ENCODE measurements around the gene SCN4A. TPM values are rescaled to one million over a fixed set of nuclear protein-coding genes. Genes with fewer than 3 reads are reported as not detected.

Gene SCN4A
- total and polyA plus RNA-seq, 2 of the 13 experiments (the other 11 are each of a cell fraction or from before 2014, with no cell fraction given), result 0.02 to 0.03 TPM

DNA sequence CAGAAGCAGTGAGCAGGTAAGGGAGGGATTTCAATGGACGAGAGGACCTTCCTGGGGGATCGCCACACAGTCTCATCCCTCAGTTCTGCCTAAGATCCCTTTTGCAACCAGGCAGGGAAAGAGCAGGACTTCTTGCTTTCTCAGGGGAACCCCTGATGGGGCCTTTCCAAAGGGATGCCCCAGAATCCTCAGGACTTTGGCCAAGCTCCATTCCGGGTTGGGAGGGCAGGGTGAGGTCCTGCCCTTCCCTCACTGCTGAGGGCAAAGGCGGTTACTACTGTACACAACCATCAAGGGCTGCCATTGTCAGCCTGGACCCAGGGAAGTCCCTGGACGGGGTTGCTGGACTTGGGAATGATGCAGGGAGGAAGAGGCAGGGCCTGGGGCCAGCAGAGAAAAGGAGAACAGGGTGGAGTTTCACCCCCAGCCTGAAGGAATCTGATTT, 35.1 kb upstream of the SCN4A start (continued):
- TF ChIP-seq, protein P1, sequence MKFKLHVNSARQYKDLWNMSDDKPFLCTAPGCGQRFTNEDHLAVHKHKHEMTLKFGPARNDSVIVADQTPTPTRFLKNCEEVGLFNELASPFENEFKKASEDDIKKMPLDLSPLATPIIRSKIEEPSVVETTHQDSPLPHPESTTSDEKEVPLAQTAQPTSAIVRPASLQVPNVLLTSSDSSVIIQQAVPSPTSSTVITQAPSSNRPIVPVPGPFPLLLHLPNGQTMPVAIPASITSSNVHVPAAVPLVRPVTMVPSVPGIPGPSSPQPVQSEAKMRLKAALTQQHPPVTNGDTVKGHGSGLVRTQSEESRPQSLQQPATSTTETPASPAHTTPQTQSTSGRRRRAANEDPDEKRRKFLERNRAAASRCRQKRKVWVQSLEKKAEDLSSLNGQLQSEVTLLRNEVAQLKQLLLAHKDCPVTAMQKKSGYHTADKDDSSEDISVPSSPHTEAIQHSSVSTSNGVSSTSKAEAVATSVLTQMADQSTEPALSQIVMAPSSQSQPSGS (CRISPR knock-in tag; IDR thresholded peaks at IDR 0.05), result no peak
- TF ChIP-seq, protein P2, sequence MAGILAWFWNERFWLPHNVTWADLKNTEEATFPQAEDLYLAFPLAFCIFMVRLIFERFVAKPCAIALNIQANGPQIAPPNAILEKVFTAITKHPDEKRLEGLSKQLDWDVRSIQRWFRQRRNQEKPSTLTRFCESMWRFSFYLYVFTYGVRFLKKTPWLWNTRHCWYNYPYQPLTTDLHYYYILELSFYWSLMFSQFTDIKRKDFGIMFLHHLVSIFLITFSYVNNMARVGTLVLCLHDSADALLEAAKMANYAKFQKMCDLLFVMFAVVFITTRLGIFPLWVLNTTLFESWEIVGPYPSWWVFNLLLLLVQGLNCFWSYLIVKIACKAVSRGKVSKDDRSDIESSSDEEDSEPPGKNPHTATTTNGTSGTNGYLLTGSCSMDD (CRISPR knock-in tag; IDR thresholded peaks at IDR 0.05), result no peak
- TF ChIP-seq ZNF839 (CRISPR knock-in tag; IDR thresholded peaks at IDR 0.05; ENCODE audit: borderline replicate concordance), result no peak
- TF ChIP-seq, protein P3, sequence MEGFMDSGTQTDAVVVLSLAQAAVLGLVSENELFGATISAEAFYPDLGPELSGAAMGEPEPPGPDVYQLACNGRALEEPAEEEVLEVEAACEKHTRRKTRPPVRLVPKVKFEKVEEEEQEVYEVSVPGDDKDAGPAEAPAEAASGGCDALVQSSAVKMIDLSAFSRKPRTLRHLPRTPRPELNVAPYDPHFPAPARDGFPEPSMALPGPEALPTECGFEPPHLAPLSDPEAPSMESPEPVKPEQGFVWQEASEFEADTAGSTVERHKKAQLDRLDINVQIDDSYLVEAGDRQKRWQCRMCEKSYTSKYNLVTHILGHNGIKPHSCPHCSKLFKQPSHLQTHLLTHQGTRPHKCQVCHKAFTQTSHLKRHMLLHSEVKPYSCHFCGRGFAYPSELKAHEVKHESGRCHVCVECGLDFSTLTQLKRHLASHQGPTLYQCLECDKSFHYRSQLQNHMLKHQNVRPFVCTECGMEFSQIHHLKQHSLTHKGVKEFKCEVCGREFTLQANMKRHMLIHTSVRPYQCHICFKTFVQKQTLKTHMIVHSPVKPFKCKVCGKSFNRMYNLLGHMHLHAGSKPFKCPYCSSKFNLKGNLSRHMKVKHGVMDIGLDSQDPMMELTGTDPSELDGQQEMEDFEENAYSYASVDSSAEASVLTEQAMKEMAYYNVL (CRISPR knock-in tag; IDR thresholded peaks at IDR 0.05; ENCODE audit: borderline replicate concordance), result peak; percentile 51; the same call in 1 of the 2 replicates
- TF ChIP-seq EP300 (IDR thresholded peaks at IDR 0.05; ENCODE audit: low read depth in 2 of 2, low read length in 2 of 2), result peak in 1 of 2 experiments; percentile 25; a peak in 1 of 4 replicates
- TF ChIP-seq EP300 (CRISPR knock-in tag; IDR thresholded peaks at IDR 0.05; ENCODE audit: borderline replicate concordance), result no peak
- 0 out of 2 replicates have a peak, but pooled peaks have one; percentile 68 for TF ChIP-seq HNRNPL (IDR thresholded peaks at IDR 0.05; ENCODE audit: low read depth, low read length)
- no peak for TF ChIP-seq ISL2 (CRISPR knock-in tag; IDR thresholded peaks at IDR 0.05)
- TF ChIP-seq CC2D1A (CRISPR knock-in tag; IDR thresholded peaks at IDR 0.05), result no peak
- TF ChIP-seq, protein P4, sequence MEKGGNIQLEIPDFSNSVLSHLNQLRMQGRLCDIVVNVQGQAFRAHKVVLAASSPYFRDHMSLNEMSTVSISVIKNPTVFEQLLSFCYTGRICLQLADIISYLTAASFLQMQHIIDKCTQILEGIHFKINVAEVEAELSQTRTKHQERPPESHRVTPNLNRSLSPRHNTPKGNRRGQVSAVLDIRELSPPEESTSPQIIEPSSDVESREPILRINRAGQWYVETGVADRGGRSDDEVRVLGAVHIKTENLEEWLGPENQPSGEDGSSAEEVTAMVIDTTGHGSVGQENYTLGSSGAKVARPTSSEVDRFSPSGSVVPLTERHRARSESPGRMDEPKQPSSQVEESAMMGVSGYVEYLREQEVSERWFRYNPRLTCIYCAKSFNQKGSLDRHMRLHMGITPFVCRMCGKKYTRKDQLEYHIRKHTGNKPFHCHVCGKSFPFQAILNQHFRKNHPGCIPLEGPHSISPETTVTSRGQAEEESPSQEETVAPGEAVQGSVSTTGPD (CRISPR knock-in tag; IDR thresholded peaks at IDR 0.05), result no peak
- TF ChIP-seq, protein P5, sequence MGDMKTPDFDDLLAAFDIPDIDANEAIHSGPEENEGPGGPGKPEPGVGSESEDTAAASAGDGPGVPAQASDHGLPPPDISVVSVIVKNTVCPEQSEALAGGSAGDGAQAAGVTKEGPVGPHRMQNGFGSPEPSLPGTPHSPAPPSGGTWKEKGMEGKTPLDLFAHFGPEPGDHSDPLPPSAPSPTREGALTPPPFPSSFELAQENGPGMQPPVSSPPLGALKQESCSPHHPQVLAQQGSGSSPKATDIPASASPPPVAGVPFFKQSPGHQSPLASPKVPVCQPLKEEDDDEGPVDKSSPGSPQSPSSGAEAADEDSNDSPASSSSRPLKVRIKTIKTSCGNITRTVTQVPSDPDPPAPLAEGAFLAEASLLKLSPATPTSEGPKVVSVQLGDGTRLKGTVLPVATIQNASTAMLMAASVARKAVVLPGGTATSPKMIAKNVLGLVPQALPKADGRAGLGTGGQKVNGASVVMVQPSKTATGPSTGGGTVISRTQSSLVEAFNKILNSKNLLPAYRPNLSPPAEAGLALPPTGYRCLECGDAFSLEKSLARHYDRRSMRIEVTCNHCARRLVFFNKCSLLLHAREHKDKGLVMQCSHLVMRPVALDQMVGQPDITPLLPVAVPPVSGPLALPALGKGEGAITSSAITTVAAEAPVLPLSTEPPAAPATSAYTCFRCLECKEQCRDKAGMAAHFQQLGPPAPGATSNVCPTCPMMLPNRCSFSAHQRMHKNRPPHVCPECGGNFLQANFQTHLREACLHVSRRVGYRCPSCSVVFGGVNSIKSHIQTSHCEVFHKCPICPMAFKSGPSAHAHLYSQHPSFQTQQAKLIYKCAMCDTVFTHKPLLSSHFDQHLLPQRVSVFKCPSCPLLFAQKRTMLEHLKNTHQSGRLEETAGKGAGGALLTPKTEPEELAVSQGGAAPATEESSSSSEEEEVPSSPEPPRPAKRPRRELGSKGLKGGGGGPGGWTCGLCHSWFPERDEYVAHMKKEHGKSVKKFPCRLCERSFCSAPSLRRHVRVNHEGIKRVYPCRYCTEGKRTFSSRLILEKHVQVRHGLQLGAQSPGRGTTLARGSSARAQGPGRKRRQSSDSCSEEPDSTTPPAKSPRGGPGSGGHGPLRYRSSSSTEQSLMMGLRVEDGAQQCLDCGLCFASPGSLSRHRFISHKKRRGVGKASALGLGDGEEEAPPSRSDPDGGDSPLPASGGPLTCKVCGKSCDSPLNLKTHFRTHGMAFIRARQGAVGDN (CRISPR knock-in tag; IDR thresholded peaks at IDR 0.05), result peak; percentile 65
- TF ChIP-seq, protein P6, sequence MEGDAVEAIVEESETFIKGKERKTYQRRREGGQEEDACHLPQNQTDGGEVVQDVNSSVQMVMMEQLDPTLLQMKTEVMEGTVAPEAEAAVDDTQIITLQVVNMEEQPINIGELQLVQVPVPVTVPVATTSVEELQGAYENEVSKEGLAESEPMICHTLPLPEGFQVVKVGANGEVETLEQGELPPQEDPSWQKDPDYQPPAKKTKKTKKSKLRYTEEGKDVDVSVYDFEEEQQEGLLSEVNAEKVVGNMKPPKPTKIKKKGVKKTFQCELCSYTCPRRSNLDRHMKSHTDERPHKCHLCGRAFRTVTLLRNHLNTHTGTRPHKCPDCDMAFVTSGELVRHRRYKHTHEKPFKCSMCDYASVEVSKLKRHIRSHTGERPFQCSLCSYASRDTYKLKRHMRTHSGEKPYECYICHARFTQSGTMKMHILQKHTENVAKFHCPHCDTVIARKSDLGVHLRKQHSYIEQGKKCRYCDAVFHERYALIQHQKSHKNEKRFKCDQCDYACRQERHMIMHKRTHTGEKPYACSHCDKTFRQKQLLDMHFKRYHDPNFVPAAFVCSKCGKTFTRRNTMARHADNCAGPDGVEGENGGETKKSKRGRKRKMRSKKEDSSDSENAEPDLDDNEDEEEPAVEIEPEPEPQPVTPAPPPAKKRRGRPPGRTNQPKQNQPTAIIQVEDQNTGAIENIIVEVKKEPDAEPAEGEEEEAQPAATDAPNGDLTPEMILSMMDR (CRISPR knock-in tag; IDR thresholded peaks at IDR 0.05), result peak; percentile 14; the same call in 1 of the 2 replicates
- no peak for TF ChIP-seq MAZ (IDR thresholded peaks at IDR 0.05; ENCODE audit: borderline replicate concordance, low read depth, low read length)
- TF ChIP-seq MAZ (CRISPR knock-in tag; IDR thresholded peaks at IDR 0.05; ENCODE audit: low read depth), result no peak
- 0 out of 2 replicates have a peak, but pooled peaks have one; percentile 30 for TF ChIP-seq MIER2 (CRISPR knock-in tag; IDR thresholded peaks at IDR 0.05)
- TF ChIP-seq PHF5A (CRISPR knock-in tag; IDR thresholded peaks at IDR 0.05; ENCODE audit: low read depth, unreplicated experiment), result no peak
- no peak for TF ChIP-seq ZNF451 (CRISPR knock-in tag; IDR thresholded peaks at IDR 0.05)

Data from HepG2 (cell line).